MM.1S (cell line): ENCODE measurements around the gene SLC22A17.

ENCODE experiments used
- EZH2 ChIP-seq: fragments of 300-600 bp; sonication (generic); optimal IDR thresholded peaks from 2 replicates; pipeline ENCODE3; 2017; ENCODE audit warnings: low read depth, mild to moderate bottlenecking, antibody characterized with exemption, low read length, mixed read lengths
- EZH2phosphoT487 ChIP-seq: fragments of 300-600 bp; sonication (generic); IDR thresholded peaks from 2 replicates; pipeline ENCODE4 v1.6.1; 2018; ENCODE audit warnings: antibody characterized with exemption, low read length
- TF ChIP-seq, protein P1 (sequence below): fragments of 300-600 bp; sonication (generic); IDR thresholded peaks from 2 replicates; pipeline ENCODE4 v1.5.1; 2016; ENCODE audit warnings: antibody characterized with exemption, low read length, mixed read lengths

DNA sequence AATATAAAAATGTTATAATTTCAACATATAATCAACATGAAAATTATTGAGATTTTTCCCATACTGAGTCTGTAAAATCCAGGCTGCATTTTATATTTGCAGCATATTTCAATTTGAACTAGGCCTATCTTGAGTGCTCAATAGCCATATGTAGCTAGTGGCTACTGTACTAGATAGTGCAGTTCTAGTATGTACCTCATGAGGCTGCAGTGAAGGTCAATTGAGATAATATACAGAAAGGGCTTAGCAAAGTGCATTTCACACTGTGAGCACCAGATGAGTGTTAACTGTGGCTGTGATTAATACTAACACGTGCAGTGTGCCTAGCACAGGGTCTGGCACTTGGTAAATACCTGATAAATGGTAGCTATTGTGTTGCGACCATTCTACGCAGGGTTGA lies 5.4 kb upstream of the SLC22A17 start:
- TF ChIP-seq EZH2 (no peak), EZH2phosphoT487 (no peak)
- TF ChIP-seq, protein P1, sequence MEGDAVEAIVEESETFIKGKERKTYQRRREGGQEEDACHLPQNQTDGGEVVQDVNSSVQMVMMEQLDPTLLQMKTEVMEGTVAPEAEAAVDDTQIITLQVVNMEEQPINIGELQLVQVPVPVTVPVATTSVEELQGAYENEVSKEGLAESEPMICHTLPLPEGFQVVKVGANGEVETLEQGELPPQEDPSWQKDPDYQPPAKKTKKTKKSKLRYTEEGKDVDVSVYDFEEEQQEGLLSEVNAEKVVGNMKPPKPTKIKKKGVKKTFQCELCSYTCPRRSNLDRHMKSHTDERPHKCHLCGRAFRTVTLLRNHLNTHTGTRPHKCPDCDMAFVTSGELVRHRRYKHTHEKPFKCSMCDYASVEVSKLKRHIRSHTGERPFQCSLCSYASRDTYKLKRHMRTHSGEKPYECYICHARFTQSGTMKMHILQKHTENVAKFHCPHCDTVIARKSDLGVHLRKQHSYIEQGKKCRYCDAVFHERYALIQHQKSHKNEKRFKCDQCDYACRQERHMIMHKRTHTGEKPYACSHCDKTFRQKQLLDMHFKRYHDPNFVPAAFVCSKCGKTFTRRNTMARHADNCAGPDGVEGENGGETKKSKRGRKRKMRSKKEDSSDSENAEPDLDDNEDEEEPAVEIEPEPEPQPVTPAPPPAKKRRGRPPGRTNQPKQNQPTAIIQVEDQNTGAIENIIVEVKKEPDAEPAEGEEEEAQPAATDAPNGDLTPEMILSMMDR, result no peak
